PC-3 (cell line): ENCODE measurements around the gene UPB1. TPM values are rescaled to one million over a fixed set of nuclear protein-coding genes. Genes with fewer than 3 reads are reported as not detected.
"Not testable (repeated sequence)": the region's sequence is repeated elsewhere in the genome, so short reads cannot be mapped to it uniquely, and the experiment has no call there.

ENCODE experiments used
- ATAC-seq: fragments of 200-7000 bp; cut with Tn5 transposase; 2 replicates; pipeline ENCODE4 v1.9.1; 2020; ENCODE audit warnings: mild to moderate bottlenecking, moderate library complexity
- BruUV-seq: library from RNA; stranded (reverse); fragments of 400-500 nt; replicated peaks from 2 replicates; lab custom pipeline; 2021; lab: Mats Ljungman, UMichigan
- CTCF ChIA-PET: fragments of 300-600 bp; sonication (Branson Sonifier 250); formaldehyde crosslinking; loops from one replicate; lab custom pipeline; 2022; ENCODE audit warnings: antibody characterized with exemption; lab: Charles Lee
- POLR2A ChIA-PET: fragments of 300-600 bp; sonication (Branson Sonifier 250); formaldehyde crosslinking; loops from one replicate; lab custom pipeline; 2022; ENCODE audit warnings: antibody characterized with exemption; ENCODE audit not compliant: unreplicated experiment; lab: Charles Lee
- DNase-seq: peaks from one replicate; pipeline ENCODE4 v3.0.0-alpha.2; 2015
- H2AFZ ChIP-seq: fragments of 300-600 bp; sonication (generic); 2 replicates; pipeline ENCODE4 v1.6.0; 2016; ENCODE audit warnings: antibody characterized with exemption, low read length
- H3F3A ChIP-seq: fragments of 300-600 bp; sonication (generic); one replicate; pipeline ENCODE4 v1.6.0; 2017; ENCODE audit warnings: antibody characterized with exemption, low read length, control low read depth, mild to moderate bottlenecking; ENCODE audit not compliant: unreplicated experiment
- H3K27ac ChIP-seq: fragments of 300-600 bp; sonication (generic); 2 replicates; pipeline ENCODE4 v1.5.1; 2016; ENCODE audit warnings: mild to moderate bottlenecking, low read length
- H3K27me3 ChIP-seq: fragments of 300-600 bp; sonication (generic); 2 replicates; pipeline ENCODE4 v1.6.1; 2016; ENCODE audit warnings: low read length, mixed read lengths
- H3K36me3 ChIP-seq: fragments of 300-600 bp; sonication (generic); 2 replicates; pipeline ENCODE4 v1.6.1; 2016; ENCODE audit warnings: low read depth, mixed run types, low read length, mixed read lengths
- H3K4me1 ChIP-seq: fragments of 300-600 bp; sonication (generic); 2 replicates; pipeline ENCODE4 v1.5.1; 2016; ENCODE audit warnings: low read length; ENCODE audit not compliant: insufficient read depth
- H3K4me2 ChIP-seq: fragments of 300-600 bp; sonication (generic); 2 replicates; pipeline ENCODE4 v1.6.0; 2016; ENCODE audit warnings: low read length
- H3K4me3 ChIP-seq: fragments of 300-600 bp; sonication (generic); 2 replicates; pipeline ENCODE4 v1.5.1; 2016; ENCODE audit warnings: mild to moderate bottlenecking, low read length, mixed read lengths
- H3K79me2 ChIP-seq: fragments of 300-600 bp; sonication (generic); 2 replicates; pipeline ENCODE4 v1.6.1; 2017; ENCODE audit warnings: low read length, mixed read lengths
- H3K9ac ChIP-seq: fragments of 300-600 bp; sonication (generic); 2 replicates; pipeline ENCODE4 v1.6.0; 2016; ENCODE audit warnings: mild to moderate bottlenecking, low read length
- H3K9me2 ChIP-seq: fragments of 300-600 bp; sonication (generic); replicated peaks from 2 replicates; pipeline ENCODE4 v1.6.1; 2016; ENCODE audit warnings: mixed run types, low read length, mixed read lengths
- H3K9me3 ChIP-seq: fragments of 300-600 bp; sonication (generic); 2 replicates; pipeline ENCODE4 v1.6.1; 2016; ENCODE audit warnings: low read length, mixed read lengths
- H4K20me1 ChIP-seq: fragments of 300-600 bp; sonication (generic); 2 replicates; pipeline ENCODE4 v1.6.1; 2016; ENCODE audit warnings: low read length, mixed read lengths
- EZH2 ChIP-seq: fragments of 300-600 bp; sonication (generic); IDR thresholded peaks from one replicate; pipeline ENCODE4 v1.6.1; 2017; ENCODE audit warnings: antibody characterized with exemption, mild to moderate bottlenecking, low read length; ENCODE audit not compliant: unreplicated experiment
- EZH2phosphoT487 ChIP-seq: fragments of 300-600 bp; sonication (generic); IDR thresholded peaks from 2 replicates; pipeline ENCODE4 v1.6.1; 2018; ENCODE audit warnings: mild to moderate bottlenecking, antibody characterized with exemption, low read length, borderline replicate concordance
- intact Hi-C: fragments of 100-400 bp; cut with micrococcal nuclease; formaldehyde crosslinking; loops from 2 replicates; pipeline ENCODE4 v1.9.0; 2023
- total RNA-seq: library from RNA; depleted of rRNA; stranded (reverse); fragments of >200 nt; gene quantifications from 2 replicates; pipeline ENCODE4 v1.2.3, GENCODE V29; 2014
- TF ChIP-seq, protein P1 (sequence below): fragments of 300-600 bp; sonication (generic); conservative IDR thresholded peaks from 2 replicates; pipeline ENCODE4 v1.5.1; 2017; ENCODE audit warnings: antibody characterized with exemption, low read depth, mild to moderate bottlenecking, low read length

Gene UPB1
- total RNA-seq, 1 experiment from 2014 or later = 0.29 TPM

DNA sequence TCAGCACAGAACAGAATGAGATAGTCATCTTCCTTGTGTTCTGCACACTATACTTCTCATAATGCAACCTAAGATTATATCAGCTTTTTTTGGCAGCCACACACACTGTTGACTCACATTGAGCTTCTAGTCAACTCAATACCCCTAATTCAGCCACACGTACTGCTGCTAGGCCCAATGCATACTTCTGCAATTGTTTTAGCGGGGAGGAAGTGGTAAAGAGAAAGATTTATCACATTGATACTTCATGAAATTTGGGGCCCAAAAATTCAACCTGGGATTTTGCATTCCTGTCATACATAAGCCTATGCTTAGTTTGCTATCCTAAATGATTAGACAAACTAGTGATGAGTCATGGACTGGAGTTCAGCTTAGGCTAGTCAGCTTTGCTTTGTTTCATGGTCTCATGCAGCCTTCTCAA, 8.6 kb upstream of the UPB1 start:
- H3K27me3 ChIP-seq = no peaks in the 10 kb centered on the region
- ATAC-seq (peak; percentile 88), DNase-seq (peak; percentile 78)
- no peak overlapping the region for H2AFZ ChIP-seq
- H3K4me3 ChIP-seq = no peak overlapping the region
- peaks cover 20% of the 10 kb centered on the region for H3K4me1 ChIP-seq
- H3K9ac ChIP-seq = no peak overlapping the region
- no peaks in the 10 kb centered on the region for H3K9me3 ChIP-seq
- no peaks in the 10 kb centered on the region for H3K9me2 ChIP-seq
- no TSS peak for BruUV-seq
- H3K36me3 ChIP-seq = no peaks in the 10 kb centered on the region
- H3K27ac ChIP-seq = peak overlapping the region; percentile 37; the same call in 1 of the 2 replicates
- no peak for TF ChIP-seq EZH2phosphoT487
- no peak for TF ChIP-seq EZH2
- TF ChIP-seq, protein P1, sequence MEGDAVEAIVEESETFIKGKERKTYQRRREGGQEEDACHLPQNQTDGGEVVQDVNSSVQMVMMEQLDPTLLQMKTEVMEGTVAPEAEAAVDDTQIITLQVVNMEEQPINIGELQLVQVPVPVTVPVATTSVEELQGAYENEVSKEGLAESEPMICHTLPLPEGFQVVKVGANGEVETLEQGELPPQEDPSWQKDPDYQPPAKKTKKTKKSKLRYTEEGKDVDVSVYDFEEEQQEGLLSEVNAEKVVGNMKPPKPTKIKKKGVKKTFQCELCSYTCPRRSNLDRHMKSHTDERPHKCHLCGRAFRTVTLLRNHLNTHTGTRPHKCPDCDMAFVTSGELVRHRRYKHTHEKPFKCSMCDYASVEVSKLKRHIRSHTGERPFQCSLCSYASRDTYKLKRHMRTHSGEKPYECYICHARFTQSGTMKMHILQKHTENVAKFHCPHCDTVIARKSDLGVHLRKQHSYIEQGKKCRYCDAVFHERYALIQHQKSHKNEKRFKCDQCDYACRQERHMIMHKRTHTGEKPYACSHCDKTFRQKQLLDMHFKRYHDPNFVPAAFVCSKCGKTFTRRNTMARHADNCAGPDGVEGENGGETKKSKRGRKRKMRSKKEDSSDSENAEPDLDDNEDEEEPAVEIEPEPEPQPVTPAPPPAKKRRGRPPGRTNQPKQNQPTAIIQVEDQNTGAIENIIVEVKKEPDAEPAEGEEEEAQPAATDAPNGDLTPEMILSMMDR = no peak
- POLR2A ChIA-PET = interaction anchor here (0.6 kb wide), 1 partner anchor 251 kb away, joined by 3 read pairs; no protein-coding TSS in a partner anchor
- no peaks in the 10 kb centered on the region for H3F3A ChIP-seq
- H3K79me2 ChIP-seq = no peaks in the 10 kb centered on the region
- no peaks in the 10 kb centered on the region for H4K20me1 ChIP-seq
- CTCF ChIA-PET = no interaction called here
- H3K4me2 ChIP-seq = peak overlapping the region; percentile 35
- intact Hi-C loops = no loop called here

DNA sequence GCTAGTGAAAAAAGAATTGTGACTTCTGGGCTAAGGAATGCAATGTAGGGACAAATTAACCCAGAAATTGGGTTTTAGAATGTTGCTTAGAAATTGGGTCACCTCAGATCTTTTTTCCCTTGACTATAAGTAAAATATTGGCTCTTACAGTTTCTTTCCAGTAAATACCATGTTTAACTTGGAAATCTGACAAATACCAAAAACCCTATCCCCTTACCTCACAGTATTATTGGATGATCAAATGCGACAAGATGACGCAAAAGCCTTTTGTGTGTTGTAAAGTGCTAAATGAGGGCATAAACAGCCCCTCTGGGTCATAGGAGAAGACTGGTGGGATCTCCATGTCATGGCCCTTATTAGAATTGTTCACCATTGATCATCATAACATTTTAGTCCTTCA, 6.1 kb upstream of the UPB1 start:
- H3K27me3 ChIP-seq = no peaks in the 10 kb centered on the region
- H3K4me3 ChIP-seq = no peak overlapping the region
- POLR2A ChIA-PET = no interaction called here
- no peak overlapping the region for H2AFZ ChIP-seq
- no peaks in the 10 kb centered on the region for H3K9me3 ChIP-seq
- H3K4me1 ChIP-seq = peaks cover 11% of the 10 kb centered on the region
- no peaks in the 10 kb centered on the region for H4K20me1 ChIP-seq
- H3K4me2 ChIP-seq = no peak overlapping the region
- no peaks in the 10 kb centered on the region for H3K79me2 ChIP-seq
- ATAC-seq (no peak), DNase-seq (no peak)
- no peak overlapping the region for H3K9ac ChIP-seq
- intact Hi-C loops = no loop called here
- H3K9me2 ChIP-seq = no peaks in the 10 kb centered on the region
- CTCF ChIA-PET = no interaction called here
- no peaks in the 10 kb centered on the region for H3F3A ChIP-seq
- H3K27ac ChIP-seq = no peak overlapping the region
- BruUV-seq = no TSS peak
- TF ChIP-seq, protein P1 = no peak
- TF ChIP-seq EZH2phosphoT487 (no peak), EZH2 (no peak)
- no peaks in the 10 kb centered on the region for H3K36me3 ChIP-seq

DNA sequence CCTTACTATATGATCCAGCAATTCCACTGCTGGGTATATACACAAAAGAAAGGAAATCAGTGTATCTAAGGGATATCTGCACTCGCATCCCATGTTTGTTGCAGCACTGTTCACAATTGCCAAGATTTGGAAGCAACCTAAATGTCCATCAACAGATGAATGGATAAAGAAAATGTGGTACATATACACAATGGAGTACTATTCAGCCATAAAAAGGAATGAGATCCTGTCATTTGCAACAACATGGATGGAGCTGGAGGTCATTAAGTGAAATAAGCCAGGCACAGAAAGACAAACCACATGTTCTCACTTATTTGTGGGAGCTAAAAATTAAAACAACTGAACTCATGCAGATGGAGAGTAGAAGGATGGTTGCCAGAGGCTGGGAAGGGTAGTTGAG, 5.7 kb upstream of the UPB1 start:
- H2AFZ ChIP-seq, H3K4me2 ChIP-seq, H3K36me3 ChIP-seq, ATAC-seq, H3K4me3 ChIP-seq, H3K27ac ChIP-seq, CTCF ChIA-PET, H3K27me3 ChIP-seq, H3K9me3 ChIP-seq, H3K9ac ChIP-seq, H3K79me2 ChIP-seq, H3K9me2 ChIP-seq, BruUV-seq, H4K20me1 ChIP-seq, intact Hi-C loops, H3F3A ChIP-seq, POLR2A ChIA-PET, DNase-seq: not testable (repeated sequence)
- H3K4me1 ChIP-seq = peaks cover 11% of the 10 kb centered on the region
